Measurements from ENCODE around the gene LRPAP1. TPM values are rescaled to one million over a fixed set of nuclear protein-coding genes. Genes with fewer than 3 reads are reported as not detected.

Gene LRPAP1
- total RNA-seq, 1 donor from 2014 or later: 152 TPM

DNA sequence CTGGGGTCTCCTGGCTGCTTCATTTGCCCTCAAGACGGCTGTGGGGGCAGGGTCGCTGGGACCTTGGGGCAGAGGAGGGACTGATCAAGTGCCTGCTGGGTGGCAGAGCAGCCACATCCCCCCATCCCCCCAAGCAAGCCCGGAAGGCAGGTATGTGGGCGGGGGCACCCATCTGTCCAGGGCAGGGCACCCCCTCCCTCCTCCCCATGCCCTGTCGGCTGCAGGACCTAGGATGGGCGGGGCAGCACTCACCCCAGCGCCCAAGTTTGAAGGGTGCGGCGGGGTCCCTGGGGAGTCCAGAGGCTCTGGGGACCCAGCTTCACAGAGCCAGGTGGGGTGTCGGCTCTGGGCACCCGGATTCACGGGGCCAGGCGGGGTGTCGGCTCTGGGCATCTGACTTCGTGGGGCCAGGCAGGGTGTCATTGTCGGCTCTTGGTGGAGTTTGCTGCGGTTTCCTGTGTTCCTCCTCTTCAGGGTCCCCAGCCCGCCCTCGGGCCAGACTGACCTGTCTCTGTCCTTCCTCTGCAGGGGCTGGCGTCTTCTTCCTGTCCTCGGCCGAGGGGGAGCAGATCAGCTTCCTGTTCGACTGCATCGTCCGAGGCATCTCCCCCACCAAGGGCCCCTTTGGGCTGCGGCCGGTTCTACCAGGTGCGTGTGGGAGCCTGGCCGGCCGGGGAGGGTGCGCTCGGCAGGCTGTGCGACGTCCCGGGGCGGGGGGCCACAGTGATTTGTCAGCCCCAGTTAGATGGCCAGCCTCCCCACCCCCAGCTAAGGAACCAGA is 47.0 kb downstream of the LRPAP1 start:
- TF ChIP-seq, protein P1, sequence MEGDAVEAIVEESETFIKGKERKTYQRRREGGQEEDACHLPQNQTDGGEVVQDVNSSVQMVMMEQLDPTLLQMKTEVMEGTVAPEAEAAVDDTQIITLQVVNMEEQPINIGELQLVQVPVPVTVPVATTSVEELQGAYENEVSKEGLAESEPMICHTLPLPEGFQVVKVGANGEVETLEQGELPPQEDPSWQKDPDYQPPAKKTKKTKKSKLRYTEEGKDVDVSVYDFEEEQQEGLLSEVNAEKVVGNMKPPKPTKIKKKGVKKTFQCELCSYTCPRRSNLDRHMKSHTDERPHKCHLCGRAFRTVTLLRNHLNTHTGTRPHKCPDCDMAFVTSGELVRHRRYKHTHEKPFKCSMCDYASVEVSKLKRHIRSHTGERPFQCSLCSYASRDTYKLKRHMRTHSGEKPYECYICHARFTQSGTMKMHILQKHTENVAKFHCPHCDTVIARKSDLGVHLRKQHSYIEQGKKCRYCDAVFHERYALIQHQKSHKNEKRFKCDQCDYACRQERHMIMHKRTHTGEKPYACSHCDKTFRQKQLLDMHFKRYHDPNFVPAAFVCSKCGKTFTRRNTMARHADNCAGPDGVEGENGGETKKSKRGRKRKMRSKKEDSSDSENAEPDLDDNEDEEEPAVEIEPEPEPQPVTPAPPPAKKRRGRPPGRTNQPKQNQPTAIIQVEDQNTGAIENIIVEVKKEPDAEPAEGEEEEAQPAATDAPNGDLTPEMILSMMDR (conservative IDR thresholded peaks at IDR 0.05): no peak
- Mint-ChIP-seq H3K9me3 (no peaks in the 10 kb centered on the region), H3K4me1 (ENCODE audit: unreplicated experiment) (peaks cover 9% of the 10 kb centered on the region), H3K4me3 (no peak overlapping the region), H3K36me3 (no peaks in the 10 kb centered on the region), H3K27me3 (peaks cover 17% of the 10 kb centered on the region), H3K27ac (peak overlapping the region; percentile 46)
- no peak for DNase-seq (ENCODE audit: extremely low spot score, unreplicated experiment)

DNA sequence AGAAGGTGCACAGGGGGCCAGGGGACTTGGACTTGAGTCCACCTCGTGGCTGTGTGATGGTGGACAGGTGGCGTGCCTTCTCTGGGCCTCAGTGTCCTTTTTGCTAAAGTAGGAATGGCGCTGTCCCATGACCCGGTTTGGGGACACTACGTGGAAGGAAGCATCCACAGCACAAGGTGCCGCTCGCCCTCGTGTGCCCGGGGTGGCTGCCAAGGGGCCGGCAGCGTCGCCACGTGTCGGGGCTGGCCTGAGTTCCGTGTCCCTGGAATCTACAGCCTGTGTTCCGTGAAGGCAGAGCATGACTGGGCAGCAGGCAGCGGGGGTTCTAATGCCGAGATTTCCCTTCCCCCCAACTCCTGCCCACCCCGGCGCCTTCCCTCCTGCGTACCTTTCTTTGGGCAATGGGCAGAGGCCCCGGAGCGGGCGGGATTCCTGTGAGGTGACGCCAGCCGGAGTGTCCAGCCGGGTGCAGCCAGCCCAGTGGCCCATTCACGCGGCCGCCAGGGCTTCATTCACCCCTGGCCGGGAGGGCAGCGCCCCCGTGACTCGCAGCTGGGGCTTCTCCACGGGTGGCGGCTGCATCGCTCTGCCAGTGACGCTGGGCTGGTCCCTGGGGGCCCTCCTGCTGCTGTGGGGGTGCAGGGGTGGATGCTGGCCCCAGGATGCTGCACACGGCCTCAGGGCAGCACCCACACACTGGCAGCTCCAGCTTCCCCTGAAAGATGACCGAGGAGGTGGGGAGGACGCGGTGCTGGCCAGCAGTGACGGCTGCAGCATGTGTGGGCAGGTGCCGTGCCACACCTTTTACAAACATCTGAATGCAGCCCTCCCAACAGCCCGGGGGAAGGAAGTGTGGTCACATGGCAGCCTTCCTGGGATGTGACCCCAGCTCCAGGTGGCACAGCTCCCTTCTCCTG is 47.9 kb downstream of the LRPAP1 start:
- H3K4me1 Mint-ChIP-seq (ENCODE audit: unreplicated experiment): peaks cover 9% of the 10 kb centered on the region
- no peaks in the 10 kb centered on the region for H3K9me3 Mint-ChIP-seq
- TF ChIP-seq, protein P1 (conservative IDR thresholded peaks at IDR 0.05): no peak
- H3K27me3 Mint-ChIP-seq: peaks cover 17% of the 10 kb centered on the region
- no peaks in the 10 kb centered on the region for H3K36me3 Mint-ChIP-seq
- peak overlapping the region; percentile 46 for H3K27ac Mint-ChIP-seq
- H3K4me3 Mint-ChIP-seq: no peak overlapping the region
- DNase-seq (ENCODE audit: extremely low spot score, unreplicated experiment): no peak

DNA sequence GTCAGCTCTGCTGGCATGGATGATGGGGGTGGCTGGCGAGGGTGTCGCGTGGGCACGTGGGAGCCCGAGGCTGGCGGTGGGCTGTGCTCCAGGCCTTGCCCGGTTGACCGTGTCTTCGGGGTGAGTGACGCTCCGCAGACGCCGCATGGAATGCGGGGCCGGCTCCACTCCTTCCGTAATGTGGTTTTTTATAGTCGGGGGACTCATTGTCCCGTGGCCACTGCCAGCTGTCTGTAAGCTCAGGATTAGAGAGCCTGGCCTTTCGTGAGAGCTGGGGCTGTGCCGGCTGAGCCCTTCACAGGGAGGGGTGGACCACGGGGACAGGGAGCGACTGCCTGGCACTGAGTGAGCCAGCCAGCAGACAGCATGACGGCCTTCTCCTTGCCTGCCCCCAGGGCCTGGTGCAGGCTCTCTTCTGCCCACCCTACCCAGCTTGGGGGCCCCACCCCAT is 48.7 kb downstream of the LRPAP1 start:
- TF ChIP-seq, protein P1 (conservative IDR thresholded peaks at IDR 0.05): no peak
- Mint-ChIP-seq H3K27ac (no peak overlapping the region), H3K9me3 (no peaks in the 10 kb centered on the region), H3K4me3 (no peak overlapping the region), H3K4me1 (ENCODE audit: unreplicated experiment) (peaks cover 9% of the 10 kb centered on the region), H3K36me3 (no peaks in the 10 kb centered on the region), H3K27me3 (peaks cover 12% of the 10 kb centered on the region)
- no peak for DNase-seq (ENCODE audit: extremely low spot score, unreplicated experiment)

DNA sequence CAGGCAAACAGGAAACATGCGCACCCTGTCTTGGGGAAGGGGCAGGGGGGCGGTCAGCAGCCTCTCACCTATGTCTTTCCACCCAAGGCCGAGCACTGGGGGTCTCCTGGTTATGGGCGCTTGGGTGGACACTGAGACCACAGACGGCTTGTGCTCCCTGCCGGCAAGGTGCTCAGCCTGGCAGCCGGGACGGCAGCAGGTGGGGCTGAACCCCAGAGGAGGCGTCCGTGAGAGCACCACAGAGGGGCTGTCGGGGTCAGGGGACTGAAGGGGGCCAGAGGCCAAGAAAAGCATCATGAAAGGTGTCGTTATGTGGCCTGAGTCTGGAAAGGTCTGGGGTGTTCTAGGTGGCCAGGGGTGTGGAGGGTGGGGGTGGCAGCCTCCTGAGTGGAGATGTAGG is 49.5 kb downstream of the LRPAP1 start:
- Mint-ChIP-seq H3K4me1 (ENCODE audit: unreplicated experiment) (peaks cover 9% of the 10 kb centered on the region), H3K36me3 (no peaks in the 10 kb centered on the region), H3K27ac (no peak overlapping the region), H3K27me3 (peaks cover 9% of the 10 kb centered on the region), H3K4me3 (no peak overlapping the region), H3K9me3 (no peaks in the 10 kb centered on the region)
- DNase-seq (ENCODE audit: extremely low spot score, unreplicated experiment): no peak
- TF ChIP-seq, protein P1 (conservative IDR thresholded peaks at IDR 0.05): no peak

DNA sequence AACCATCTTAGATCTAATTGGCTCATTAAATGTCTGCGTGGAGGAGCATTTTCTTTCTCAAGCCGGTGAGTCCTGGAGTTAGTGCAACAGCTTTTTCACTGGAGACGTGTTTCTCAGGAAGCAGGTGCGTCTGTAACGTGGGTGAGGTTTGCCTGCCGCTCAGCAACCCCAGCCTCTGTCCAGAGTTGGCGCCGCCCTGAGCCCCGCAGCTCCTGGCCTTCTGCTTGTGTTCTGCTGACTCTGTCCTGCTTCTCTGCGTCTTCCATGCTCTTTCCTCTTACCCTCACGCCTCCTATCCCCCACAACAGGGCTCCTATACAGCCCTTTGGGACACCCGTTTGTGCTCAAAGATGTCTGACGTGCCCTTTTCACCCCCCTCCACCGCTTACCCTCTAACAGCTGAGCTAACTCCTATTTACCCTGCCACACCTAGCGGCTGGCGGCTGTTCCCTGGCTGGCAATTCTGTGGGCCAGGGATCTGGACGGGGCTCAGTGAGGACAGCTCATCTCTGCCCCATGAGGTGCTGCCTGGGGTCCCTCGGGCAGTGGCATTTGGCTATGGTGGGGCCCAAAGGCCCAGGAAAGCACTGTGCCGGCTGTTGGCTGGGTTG is 50.3 kb downstream of the LRPAP1 start:
- Mint-ChIP-seq H3K9me3 (no peaks in the 10 kb centered on the region), H3K4me3 (no peak overlapping the region)

More for the DNA sequence above, 50.3 kb downstream of the LRPAP1 start:
- TF ChIP-seq, protein P1 (conservative IDR thresholded peaks at IDR 0.05): no peak
- H3K27me3 Mint-ChIP-seq: peaks cover 9% of the 10 kb centered on the region
- peaks cover 9% of the 10 kb centered on the region for H3K4me1 Mint-ChIP-seq (ENCODE audit: unreplicated experiment)
- DNase-seq (ENCODE audit: extremely low spot score, unreplicated experiment): no peak
- no peak overlapping the region for H3K27ac Mint-ChIP-seq
- H3K36me3 Mint-ChIP-seq: no peaks in the 10 kb centered on the region
